Measurements from ENCODE around the gene ECI1.

DNA sequence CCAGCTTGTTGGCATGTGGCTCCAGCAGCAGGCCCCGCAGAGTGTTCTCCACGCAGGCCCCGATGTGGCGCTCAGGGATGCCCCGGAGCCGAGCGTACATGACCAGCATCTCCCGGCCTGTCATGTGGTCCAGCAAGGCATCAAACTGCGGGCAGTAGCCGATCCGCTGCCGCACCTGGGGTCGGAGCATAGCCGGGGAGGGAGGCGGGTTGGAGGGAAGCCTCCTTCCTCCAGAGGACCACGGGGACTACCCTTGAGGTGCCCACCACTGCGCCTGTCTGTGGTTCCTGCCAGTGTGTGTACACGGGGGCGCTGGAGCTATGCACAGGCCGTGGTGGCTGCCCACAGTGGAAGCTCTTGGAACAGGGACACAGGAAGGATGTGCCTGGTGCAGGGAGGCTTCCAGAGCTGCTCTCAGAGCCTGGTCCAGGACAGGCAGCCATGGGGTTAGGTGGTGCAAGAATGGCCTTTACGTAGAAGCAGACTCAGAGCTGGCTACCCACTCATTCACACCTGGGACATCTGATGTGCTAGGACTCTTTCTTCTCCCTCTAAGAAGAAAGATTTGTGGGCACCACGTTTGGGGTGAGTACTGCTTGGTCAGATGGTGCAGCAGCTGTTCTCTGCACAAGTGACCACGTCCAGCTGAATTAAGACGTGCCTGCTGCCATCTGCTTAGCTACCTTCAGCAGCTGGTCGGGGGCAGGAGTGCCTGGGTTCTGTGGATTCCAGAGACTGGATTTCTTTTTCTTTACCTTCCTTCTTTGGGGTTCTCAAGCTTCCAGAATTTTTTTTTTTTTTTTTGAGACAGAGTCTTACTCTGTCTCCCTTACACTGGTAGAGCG is 27.8 kb upstream of the ECI1 start:
- TF ChIP-seq, protein P1, sequence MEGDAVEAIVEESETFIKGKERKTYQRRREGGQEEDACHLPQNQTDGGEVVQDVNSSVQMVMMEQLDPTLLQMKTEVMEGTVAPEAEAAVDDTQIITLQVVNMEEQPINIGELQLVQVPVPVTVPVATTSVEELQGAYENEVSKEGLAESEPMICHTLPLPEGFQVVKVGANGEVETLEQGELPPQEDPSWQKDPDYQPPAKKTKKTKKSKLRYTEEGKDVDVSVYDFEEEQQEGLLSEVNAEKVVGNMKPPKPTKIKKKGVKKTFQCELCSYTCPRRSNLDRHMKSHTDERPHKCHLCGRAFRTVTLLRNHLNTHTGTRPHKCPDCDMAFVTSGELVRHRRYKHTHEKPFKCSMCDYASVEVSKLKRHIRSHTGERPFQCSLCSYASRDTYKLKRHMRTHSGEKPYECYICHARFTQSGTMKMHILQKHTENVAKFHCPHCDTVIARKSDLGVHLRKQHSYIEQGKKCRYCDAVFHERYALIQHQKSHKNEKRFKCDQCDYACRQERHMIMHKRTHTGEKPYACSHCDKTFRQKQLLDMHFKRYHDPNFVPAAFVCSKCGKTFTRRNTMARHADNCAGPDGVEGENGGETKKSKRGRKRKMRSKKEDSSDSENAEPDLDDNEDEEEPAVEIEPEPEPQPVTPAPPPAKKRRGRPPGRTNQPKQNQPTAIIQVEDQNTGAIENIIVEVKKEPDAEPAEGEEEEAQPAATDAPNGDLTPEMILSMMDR (IDR thresholded peaks at IDR 0.05 in 2 of 3, conservative IDR thresholded peaks at IDR 0.05 in 1 of 3; ENCODE audit: borderline replicate concordance in 1 of 3, insufficient read depth in 1 of 3, low read depth in 2 of 3, low read length in 2 of 3), result no peak
- TF ChIP-seq, protein P2, sequence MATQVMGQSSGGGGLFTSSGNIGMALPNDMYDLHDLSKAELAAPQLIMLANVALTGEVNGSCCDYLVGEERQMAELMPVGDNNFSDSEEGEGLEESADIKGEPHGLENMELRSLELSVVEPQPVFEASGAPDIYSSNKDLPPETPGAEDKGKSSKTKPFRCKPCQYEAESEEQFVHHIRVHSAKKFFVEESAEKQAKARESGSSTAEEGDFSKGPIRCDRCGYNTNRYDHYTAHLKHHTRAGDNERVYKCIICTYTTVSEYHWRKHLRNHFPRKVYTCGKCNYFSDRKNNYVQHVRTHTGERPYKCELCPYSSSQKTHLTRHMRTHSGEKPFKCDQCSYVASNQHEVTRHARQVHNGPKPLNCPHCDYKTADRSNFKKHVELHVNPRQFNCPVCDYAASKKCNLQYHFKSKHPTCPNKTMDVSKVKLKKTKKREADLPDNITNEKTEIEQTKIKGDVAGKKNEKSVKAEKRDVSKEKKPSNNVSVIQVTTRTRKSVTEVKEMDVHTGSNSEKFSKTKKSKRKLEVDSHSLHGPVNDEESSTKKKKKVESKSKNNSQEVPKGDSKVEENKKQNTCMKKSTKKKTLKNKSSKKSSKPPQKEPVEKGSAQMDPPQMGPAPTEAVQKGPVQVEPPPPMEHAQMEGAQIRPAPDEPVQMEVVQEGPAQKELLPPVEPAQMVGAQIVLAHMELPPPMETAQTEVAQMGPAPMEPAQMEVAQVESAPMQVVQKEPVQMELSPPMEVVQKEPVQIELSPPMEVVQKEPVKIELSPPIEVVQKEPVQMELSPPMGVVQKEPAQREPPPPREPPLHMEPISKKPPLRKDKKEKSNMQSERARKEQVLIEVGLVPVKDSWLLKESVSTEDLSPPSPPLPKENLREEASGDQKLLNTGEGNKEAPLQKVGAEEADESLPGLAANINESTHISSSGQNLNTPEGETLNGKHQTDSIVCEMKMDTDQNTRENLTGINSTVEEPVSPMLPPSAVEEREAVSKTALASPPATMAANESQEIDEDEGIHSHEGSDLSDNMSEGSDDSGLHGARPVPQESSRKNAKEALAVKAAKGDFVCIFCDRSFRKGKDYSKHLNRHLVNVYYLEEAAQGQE (IDR thresholded peaks at IDR 0.05; ENCODE audit: low read depth), result no peak
- TF ChIP-seq, protein P3, sequence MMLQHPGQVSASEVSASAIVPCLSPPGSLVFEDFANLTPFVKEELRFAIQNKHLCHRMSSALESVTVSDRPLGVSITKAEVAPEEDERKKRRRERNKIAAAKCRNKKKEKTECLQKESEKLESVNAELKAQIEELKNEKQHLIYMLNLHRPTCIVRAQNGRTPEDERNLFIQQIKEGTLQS (IDR thresholded peaks at IDR 0.05), result no peak
- TF ChIP-seq POLR2A (IDR thresholded peaks at IDR 0.05; ENCODE audit: borderline replicate concordance, extremely low read depth, insufficient read depth, insufficient read length) (no peak), SIN3A (IDR thresholded peaks at IDR 0.05; ENCODE audit: low read depth) (no peak), ZNF274 (IDR thresholded peaks at IDR 0.05; ENCODE audit: low read depth, low read length) (no peak), POLR2AphosphoS5 (IDR thresholded peaks at IDR 0.05; ENCODE audit: low read depth, low read length) (no peak), FOSL1 (IDR thresholded peaks at IDR 0.05; ENCODE audit: low read depth) (no peak), RAD21 (IDR thresholded peaks at IDR 0.05; ENCODE audit: low read depth) (no peak), EGR1 (IDR thresholded peaks at IDR 0.05; ENCODE audit: low read depth) (no peak)
- TF ChIP-seq, protein P4, sequence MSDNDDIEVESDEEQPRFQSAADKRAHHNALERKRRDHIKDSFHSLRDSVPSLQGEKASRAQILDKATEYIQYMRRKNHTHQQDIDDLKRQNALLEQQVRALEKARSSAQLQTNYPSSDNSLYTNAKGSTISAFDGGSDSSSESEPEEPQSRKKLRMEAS (IDR thresholded peaks at IDR 0.05), result no peak

Measured in HCT116 (cell line).